HG03432 (cell line): ENCODE results near the gene ANO5.
"Not testable (repeated sequence)": the region's sequence is repeated elsewhere in the genome, so short reads cannot be mapped to it uniquely, and the experiment has no call there.

ENCODE experiments used
- ATAC-seq: cut with Tn5 transposase; IDR thresholded peaks from one replicate; pipeline ENCODE4 v1.9.1; 2021; ENCODE audit warnings: mild to moderate bottlenecking, moderate library complexity; ENCODE audit not compliant: unreplicated experiment

The ANO5 gene

GRCh38 chr11:22199243-22199642, 6.4 kb downstream of the ANO5 start:
- no peak for ATAC-seq

- ATAC-seq = peak; percentile 79
Measured at GRCh38 chr11:22203281-22203680, 10.4 kb downstream of the ANO5 start.

- no peak for ATAC-seq
Measured at GRCh38 chr11:22207162-22207561, 14.3 kb downstream of the ANO5 start.

- ATAC-seq = no peak
Measured at GRCh38 chr11:22208151-22208858, 15.4 kb downstream of the ANO5 start.

GRCh38 chr11:22216940-22217339, 24.1 kb downstream of the ANO5 start:
- ATAC-seq = no peak

- peak; percentile 57 for ATAC-seq
Measured at GRCh38 chr11:22221143-22221542, 28.3 kb downstream of the ANO5 start.

GRCh38 chr11:22225190-22225589, 32.3 kb downstream of the ANO5 start:
- no peak for ATAC-seq

- ATAC-seq = no peak
Measured at GRCh38 chr11:22234743-22235142, 41.9 kb downstream of the ANO5 start.

GRCh38 chr11:22244986-22245592, 52.2 kb downstream of the ANO5 start:
- peak; percentile 97 for ATAC-seq

- ATAC-seq = no peak
Measured at GRCh38 chr11:22246992-22247391, 54.1 kb downstream of the ANO5 start.

GRCh38 chr11:22249871-22250270, 57.0 kb downstream of the ANO5 start:
- ATAC-seq = no peak

- no peak for ATAC-seq
Measured at GRCh38 chr11:22256876-22257275, 64.0 kb downstream of the ANO5 start.

GRCh38 chr11:22263613-22264012, 70.7 kb downstream of the ANO5 start:
- ATAC-seq = no peak

- ATAC-seq = not testable (repeated sequence)
Measured at GRCh38 chr11:22268983-22269624, 76.2 kb downstream of the ANO5 start.

- ATAC-seq = no peak
Measured at GRCh38 chr11:22273781-22274180, 80.9 kb downstream of the ANO5 start.

GRCh38 chr11:22275600-22275999, 82.7 kb downstream of the ANO5 start:
- ATAC-seq = no peak

GRCh38 chr11:22276535-22276934, 83.7 kb downstream of the ANO5 start:
- ATAC-seq = no peak

GRCh38 chr11:22284991-22285390, 92.1 kb downstream of the ANO5 start:
- not testable (repeated sequence) for ATAC-seq

- no peak for ATAC-seq
Measured at GRCh38 chr11:22302368-22302767, 109.5 kb downstream of the ANO5 start.

- no peak for ATAC-seq
Measured at GRCh38 chr11:22304337-22304961, 111.6 kb downstream of the ANO5 start.

- no peak for ATAC-seq
Measured at GRCh38 chr11:22317656-22318055, 124.8 kb downstream of the ANO5 start.

GRCh38 chr11:22331771-22332170, 138.9 kb downstream of the ANO5 start:
- ATAC-seq = no peak
